AML-193 (cell line): ENCODE results near the gene USP47.

ENCODE experiments used
- DNase-seq, 2 experiments: peaks; one replicate each; lab custom pipeline; 2025; lab: John Stamatoyannopoulos, UW

Gene USP47, protein sequence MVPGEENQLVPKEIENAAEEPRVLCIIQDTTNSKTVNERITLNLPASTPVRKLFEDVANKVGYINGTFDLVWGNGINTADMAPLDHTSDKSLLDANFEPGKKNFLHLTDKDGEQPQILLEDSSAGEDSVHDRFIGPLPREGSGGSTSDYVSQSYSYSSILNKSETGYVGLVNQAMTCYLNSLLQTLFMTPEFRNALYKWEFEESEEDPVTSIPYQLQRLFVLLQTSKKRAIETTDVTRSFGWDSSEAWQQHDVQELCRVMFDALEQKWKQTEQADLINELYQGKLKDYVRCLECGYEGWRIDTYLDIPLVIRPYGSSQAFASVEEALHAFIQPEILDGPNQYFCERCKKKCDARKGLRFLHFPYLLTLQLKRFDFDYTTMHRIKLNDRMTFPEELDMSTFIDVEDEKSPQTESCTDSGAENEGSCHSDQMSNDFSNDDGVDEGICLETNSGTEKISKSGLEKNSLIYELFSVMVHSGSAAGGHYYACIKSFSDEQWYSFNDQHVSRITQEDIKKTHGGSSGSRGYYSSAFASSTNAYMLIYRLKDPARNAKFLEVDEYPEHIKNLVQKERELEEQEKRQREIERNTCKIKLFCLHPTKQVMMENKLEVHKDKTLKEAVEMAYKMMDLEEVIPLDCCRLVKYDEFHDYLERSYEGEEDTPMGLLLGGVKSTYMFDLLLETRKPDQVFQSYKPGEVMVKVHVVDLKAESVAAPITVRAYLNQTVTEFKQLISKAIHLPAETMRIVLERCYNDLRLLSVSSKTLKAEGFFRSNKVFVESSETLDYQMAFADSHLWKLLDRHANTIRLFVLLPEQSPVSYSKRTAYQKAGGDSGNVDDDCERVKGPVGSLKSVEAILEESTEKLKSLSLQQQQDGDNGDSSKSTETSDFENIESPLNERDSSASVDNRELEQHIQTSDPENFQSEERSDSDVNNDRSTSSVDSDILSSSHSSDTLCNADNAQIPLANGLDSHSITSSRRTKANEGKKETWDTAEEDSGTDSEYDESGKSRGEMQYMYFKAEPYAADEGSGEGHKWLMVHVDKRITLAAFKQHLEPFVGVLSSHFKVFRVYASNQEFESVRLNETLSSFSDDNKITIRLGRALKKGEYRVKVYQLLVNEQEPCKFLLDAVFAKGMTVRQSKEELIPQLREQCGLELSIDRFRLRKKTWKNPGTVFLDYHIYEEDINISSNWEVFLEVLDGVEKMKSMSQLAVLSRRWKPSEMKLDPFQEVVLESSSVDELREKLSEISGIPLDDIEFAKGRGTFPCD (N-terminal part only)

GRCh38 chr11:11841723-11842420, at the start of gene USP47:
Gene USP47 (plus strand): TSS chr11:11841972. CDS start chr11:11842186, 214 bp downstream.
- peak; percentile 59 to 63 for DNase-seq

DNA sequence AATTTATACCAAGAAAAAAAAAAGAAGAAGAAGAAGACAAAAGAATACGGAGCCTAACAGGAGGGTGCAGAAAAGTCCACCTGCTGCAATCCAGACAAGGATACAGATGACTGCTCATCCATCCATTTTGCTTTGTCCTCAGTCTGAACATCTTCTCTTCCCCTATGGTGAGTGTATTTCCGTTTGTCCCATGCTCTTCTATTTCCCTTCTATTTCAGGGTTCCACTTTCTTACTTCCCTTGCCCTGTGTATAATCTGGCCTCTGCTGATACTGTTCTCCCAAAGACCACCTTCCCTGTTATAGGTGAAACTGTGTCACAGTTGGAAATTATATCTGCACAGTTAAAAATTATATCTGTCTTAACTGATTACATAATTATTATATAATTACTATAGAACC, 48.7 kb upstream of the USP47 start:
- DNase-seq = no peak

DNA sequence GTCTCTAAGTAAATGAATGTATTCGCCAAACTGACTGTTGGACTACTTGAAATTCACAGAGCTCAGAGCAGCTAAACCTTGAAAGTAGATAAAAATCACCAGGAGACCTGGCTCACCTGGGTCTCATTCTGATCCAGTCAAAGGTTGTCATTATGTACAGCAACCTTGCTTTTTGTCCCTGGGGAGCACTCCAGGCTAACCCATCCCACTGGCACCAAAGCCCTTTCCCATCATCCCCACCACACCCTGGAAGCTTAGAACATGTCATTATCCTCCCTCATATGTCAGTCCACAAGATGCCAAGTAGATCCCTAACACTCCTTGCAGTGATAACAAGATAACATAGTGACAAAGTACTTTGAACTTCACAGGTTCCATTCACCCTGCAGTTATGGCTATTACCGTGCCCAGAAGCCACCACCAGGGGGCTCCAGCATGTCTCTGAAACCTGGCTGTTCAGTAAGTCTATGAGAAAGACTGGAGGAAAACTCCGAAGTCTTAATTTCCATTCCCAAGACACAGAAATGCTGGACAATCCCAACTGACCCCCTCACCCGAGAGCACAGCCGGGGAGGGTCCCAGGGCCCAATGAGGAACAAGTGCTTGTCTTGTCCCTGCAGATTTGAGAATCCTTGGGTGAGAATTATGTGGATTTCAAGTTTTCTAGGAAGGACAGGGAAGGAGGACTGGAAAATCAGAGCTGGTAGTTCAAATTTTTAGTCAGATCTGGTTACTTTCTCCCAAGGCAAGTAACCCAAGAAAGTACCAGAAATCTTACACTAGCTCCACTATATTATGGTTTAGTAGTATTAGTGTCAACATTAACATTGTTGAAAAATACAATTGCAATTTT, 43.0 kb upstream of the USP47 start:
- peak; percentile 3 to 9 for DNase-seq

DNA sequence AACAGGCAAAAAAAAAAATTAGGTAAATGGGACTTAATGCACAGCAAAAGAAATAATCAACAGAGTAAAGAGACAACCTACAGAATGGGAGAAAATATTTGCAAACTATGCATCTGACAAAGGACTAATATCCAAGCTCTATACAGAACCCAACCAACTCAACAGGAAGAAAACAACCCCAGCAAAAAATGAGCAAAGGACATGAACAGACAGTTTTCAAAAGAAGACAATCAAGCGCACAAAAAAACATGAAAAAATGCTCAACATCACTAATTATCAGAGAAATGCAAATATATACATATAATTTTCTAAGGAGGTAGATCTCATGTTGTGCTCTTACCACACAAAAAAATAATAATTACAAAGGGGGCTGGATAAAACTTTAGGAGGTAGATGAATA, 36.5 kb upstream of the USP47 start:
- DNase-seq = no peak

GRCh38 chr11:11806074-11806473, 35.7 kb upstream of the USP47 start:
- DNase-seq = no peak

DNA sequence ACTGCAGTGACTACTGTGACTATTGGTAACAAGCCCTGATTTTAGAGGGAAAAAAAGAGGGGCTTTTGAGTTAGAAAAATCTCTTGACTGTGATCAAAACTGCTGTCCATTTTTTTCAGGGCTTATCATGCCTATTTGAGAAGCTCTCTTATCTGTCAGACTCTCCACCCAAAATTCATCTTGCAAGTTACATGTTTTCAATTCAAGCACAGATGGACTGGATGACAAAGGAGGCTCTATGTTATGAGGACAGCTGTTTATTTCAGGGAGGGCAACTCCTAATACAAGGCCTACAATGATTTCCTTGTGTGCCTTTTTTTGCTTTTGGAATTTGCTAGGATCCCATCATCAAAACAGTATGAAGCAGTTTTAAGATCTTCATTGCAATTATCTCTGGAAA, 35.2 kb upstream of the USP47 start:
- DNase-seq = no peak

DNA sequence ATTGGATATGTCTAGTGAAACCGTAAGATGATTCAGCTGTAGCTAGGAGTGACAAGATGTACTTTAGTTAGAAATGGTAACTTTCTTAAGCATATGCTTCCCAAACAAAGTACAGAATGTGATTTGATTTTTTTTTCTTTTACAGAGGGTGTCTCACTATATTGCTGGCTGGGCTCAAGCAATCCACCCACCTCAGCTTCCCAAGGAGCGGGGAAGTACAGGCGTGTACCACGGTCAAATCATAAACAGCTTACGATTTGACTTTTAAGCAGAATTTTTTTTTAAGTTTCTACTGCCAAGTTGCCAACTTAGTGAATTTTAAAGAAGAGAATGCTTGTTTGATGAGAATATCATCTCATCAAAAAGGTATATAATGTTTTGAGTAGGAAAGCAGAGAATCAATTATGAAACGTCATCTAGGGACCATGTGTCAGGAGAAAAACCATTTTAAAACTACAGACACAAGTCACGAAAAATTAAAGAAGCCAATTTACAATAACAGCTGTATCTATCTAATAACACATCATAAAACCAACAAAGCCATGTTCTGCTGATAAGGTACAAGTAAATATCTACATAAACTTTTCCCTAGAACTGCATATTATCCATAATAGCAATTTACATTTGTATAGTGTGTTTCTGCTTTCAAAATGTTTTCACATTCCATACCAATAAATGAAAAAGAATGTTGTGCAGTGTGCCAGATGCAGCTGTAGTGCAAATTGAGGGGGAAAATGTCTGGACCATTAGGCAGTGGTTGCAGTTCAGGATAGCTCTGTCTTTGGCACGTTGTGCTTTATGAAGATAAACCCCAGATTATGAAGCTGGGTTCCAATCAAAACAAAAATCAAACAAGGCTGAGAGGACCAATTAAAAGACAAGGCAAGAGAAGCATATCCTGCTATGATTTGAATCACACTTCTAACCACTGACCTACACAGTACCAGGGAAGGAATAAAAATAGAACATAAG, 33.7 kb upstream of the USP47 start:
- no peak for DNase-seq

DNA sequence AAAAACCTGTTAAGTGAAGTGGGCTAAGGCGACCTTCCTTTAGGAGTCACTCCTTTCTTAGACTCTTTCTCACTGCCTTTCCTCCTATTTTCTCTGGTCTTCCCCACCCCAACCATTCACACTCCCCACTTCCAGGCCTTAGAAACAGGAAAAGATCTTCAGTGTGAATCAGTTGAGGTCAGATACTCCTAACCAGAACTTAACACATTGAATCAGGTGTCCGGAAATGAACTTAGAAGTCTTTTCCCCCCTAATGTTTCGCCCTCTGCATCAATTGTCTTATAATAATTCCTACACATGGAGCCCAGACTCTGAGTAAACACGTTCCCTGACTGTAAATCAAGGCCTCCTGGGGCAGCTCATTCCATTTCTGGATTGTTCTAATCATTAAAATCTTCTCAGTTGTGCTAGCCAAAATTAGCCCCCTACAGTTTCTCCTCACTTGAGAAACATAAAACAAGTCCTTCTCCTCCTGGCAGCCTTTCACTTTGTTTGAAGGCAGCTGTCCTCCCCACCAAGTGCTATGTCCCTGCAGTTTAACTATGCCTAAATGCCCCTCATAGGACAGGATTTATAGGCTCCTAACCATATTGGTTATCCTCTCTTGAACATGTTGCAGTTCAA, 32.7 kb upstream of the USP47 start:
- DNase-seq = no peak

DNA sequence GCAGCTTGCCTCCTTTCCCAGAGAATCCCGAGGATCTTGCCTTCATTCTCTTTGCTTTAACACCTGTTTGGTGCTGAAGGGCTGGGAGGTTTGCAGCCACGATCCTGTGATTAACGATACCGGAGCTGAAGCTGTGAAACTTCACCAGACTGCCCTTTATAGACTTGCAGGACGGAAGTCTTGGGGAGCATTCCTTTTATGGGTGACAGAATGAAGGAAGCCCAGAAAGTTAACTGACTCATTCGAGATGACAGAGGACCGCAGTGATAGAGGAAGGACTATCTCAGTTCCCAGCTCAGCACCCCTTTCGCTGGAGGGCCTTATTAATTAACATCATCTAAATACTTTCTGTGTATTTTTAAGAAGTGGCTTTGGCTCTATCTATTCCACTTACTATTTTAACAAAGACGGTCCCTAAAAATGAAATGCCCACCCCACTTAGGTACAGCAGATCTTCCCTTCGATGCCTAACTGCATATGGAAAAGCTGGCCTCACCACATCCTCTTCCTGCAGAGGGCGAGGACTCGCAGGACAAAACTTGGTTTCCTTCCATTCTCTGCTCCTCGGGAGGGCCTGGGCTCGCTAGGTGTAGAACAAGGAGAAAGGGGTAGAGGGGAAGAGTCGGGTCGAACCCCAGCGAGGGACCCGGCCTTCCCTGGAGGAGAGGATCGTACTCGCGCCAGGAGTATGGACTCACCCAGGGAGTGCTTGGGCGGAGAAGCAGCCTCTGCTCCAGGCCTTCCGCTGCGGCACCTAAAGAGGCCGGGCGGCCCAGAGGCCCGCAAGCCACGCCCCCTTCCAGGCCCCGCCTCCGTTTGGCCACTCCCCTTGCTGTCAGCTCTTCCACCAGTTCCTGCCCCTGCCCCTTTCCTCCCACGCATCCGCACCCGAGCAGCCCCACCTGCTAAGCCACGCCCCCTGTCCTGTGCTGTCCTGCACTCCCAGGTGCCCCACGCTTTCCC, 30.7 kb upstream of the USP47 start:
- DNase-seq = no peak

DNA sequence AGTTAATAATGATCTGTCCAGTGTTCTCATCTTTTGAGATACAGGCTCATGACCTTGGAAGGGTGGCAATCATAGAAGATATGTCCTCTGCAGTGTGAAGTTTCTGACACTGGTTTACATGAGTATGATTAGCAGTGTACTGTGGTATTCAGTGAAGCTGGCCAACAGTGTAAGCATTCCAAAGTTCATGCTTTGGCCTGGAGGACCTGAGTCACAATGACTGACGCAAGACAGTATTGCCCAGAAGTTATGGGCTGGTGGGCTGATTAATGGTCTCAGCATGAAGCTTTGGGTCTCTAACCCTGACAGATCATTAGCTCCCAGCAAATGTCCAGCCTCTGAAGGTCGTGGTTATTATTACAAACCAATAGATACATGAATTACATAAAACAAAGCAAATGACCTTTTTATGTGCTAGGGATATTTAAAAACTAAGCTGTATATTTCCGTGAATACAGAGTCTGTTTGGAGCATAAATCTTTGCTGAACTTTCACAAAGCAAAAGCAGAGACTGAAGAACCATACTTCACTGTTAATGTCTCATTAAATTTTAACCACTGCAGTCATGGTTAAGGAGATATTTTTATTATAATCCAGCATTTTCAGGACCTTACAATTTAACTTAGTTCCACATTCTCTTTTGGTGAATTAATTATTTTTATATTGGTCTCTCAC, 28.3 kb upstream of the USP47 start:
- DNase-seq = no peak

DNA sequence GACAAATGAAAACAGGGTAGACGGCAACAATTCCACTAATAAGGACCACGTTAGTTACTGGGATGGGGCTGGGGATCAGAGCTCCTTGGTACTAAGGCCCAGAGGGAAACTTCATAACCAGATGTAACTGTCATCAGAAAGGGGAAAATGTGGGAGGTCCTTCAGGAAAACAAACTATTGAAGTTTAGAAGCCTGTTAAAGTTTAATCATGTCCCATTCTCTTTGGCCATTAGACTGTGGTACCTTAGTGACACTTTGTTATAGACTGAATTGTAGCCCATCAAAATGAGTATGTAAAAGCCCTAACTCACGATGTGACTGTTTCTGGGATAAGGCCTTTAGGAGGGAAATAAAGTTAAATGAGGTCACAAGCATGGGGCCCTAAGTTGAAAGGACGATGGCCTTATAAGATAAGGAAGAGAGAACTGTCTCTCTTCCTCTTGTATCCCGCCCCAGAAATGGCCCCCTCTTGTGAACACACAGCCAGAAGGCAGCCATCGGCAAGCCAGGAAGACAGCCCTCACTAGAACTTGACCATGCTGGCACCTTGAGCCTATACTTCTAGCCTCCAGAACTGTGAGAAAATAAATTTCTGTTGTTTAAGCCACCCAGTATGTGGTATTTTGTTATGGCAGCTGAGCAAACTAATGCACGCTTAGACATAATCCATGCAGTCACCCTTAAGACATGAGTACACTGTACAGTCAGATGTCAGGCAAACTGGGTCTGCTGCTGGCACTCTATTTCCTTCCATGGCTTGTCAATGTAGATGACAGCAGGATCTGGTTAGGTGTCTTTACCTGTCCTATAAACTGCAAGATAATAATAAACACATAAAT, 26.9 kb upstream of the USP47 start:
- no peak for DNase-seq

GRCh38 chr11:11816511-11817314, 25.1 kb upstream of the USP47 start:
- no peak for DNase-seq

- DNase-seq = no peak
Measured at GRCh38 chr11:11817957-11818356, 23.8 kb upstream of the USP47 start.

GRCh38 chr11:11818529-11819121, 23.1 kb upstream of the USP47 start:
- DNase-seq = no peak

DNA sequence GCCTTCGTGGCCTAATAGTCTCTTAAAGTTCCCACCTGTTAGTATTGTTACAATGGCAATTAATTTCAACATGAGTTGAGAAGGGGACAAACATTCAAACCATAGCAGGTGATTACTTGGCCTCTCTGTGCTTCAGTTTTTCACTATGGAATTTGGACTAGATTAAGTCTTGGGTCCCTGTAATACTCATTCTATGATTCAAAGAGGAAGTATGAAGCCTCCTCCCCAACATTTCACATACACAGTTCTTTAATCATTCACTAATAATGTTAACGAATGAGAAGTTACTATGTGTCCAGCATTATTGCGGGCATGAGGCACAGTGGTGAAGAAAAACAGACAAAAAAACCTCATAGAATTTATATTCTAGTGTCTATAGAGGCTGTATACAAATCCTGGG, 19.9 kb upstream of the USP47 start:
- no peak for DNase-seq
